ENCODE measurements around the gene ASCL4. TPM values are rescaled to one million over a fixed set of nuclear protein-coding genes. Genes with fewer than 3 reads are reported as not detected.
"Not testable (repeated sequence)": the region's sequence is repeated elsewhere in the genome, so short reads cannot be mapped to it uniquely, and the experiment has no call there.

Gene ASCL4, protein sequence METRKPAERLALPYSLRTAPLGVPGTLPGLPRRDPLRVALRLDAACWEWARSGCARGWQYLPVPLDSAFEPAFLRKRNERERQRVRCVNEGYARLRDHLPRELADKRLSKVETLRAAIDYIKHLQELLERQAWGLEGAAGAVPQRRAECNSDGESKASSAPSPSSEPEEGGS
- total RNA-seq: not detected
- long read RNA-seq: 0 reads

DNA sequence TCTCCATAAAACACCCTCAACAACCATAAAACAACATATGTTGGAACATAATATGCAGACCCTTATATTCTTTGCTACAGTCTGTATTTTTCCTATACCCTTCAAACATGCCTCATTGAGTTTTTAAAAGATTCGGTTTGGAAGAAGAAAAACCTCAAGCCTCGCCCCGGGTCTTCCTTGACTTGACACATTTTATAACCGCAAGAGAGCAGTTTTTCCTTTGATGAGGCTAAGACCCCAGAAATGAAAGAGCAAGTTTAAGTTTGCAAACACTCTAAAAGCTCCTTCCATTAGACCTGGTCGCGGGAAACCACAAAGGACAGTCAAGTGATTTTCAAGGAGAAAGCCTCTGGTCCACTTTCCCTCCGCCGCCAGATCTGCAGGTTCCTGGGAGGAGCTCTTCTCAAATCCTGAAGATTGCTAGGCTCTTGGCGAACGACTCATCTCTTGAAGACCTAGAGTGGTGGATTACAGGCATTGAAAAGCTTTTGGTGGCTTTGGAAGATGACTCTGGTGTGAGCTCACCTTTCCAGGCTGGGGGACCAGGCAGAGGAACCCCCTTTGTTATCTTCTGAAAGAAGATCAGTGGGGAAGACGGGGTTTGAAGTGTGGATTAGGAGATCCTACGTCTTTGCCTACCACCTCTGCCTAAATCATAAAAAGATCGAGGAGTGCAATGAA, at the start of gene ASCL4:
TSS of gene ASCL4 (plus strand) at position 356 of the 681 bp plus-strand sequence. CDS start 515 bp downstream, outside the sequence.
- intact Hi-C loops (cut with DNase I): no loop called here

DNA sequence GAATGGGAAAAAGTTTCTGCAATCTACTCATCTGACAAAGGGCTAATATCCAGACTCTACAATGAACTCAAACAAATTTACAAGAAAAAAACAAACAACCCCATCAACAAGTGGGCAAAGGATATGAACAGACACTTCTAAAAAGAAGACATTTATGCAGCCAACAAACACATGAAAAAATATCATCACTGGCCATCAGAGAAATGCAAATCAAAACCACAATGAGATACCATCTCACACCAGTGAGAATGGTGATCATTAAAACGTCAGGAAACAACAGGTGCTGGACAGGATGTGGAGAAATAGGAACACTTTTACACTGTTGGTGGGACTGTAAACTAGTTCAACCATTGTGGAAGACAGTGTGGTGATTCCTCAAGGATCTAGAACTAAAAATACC, 47.2 kb upstream of the ASCL4 start:
- DNase-seq (ENCODE audit: low spot score); intact Hi-C loops (cut with DNase I): not testable (repeated sequence)

More for the DNA sequence above, at the start of gene ASCL4:
- DNase-seq (ENCODE audit: low spot score): no peak

DNA sequence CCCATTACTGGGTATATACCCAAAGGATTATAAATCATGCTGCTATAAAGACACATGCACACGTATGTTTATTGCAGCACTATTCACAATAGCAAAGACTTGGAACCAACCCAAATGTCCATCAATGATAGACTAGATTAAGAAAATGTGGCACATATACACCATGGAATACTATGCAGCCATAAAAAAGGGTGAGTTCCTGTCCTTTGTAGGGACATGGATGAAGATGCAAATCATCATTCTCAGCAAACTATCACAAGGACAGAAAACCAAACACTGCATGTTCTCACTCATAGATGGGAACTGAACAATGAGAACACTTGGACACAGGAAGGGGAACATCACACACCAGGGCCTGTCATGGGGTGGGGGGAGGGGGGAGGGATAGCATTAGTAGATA, 46.8 kb upstream of the ASCL4 start:
- DNase-seq (ENCODE audit: low spot score); intact Hi-C loops (cut with DNase I): not testable (repeated sequence)

DNA sequence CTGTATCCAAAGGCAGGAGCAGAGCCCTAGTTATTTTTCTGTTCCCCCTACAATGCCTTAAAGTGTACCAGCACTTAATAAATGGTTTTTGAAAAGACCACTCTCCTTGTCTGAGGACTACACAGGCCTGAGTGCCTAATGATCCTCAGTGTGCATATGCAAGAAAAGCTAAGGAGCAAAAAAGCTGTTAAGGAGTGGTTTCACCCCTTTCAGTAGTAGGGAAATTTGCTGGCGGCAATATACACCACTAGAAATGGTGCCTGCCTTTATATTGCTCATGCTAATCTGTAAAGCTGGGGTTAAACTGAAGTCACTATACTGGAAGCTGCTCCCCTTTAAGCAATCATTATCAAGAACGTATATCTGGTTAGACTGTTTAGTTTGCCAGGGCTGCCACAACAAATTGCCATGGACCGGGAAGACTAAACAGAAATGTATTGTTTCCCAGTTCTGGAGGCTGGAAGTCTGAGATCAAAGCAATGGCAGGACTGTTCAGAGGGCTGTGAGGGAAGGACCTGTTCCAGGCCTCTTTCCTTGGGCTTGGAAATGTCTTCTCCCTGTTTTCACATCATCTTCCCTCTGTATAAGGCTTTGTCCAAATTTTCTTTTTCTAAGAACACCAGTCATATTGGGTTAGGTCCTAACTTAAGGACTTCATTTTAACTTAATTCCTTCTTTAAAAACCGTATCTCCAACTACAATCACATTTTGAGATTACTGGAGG, 43.7 kb upstream of the ASCL4 start:
- intact Hi-C loops (cut with DNase I): no loop called here
- no peak for DNase-seq (ENCODE audit: low spot score)

DNA sequence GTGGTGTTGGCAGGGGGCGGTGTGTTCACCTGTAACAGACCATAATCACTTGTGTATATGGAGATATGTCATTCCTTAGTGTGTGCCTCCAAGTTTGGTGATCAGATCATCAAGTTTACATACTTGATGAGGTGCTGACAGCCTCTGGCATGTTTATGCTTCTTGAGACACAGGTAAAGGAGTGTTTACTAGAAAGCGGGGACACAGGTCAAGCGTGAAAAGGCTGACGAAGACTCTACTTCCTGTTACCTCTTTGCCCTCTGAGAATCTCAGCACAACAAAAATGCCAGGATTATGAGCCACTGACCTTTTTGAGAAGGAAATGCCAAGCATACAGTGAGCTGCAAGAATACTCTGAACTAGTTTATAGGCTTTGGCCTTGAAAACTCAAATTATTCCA, 43.1 kb upstream of the ASCL4 start:
- intact Hi-C loops (cut with DNase I): no loop called here
- no peak for DNase-seq (ENCODE audit: low spot score)

DNA sequence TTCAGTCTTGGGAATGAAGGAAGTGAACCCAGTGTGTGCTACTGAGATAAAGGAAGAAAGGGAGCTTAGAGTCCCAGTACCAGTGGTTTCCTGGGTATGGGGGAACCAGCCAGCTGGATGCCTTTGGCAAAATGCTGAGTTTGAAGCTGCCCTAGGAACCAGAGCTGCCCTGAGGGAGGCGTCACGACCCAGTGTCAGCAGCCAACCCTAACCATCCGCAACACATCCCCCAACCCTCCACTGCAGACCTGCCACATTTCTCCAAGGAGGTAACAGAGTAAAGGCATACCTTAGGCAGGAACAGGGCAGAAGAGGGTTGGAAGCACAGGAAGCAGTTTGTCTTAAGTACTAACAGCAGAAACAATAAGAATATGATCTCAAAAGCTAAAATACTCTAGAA, 42.1 kb upstream of the ASCL4 start:
- intact Hi-C loops (cut with DNase I): no loop called here
- no peak for DNase-seq (ENCODE audit: low spot score)

DNA sequence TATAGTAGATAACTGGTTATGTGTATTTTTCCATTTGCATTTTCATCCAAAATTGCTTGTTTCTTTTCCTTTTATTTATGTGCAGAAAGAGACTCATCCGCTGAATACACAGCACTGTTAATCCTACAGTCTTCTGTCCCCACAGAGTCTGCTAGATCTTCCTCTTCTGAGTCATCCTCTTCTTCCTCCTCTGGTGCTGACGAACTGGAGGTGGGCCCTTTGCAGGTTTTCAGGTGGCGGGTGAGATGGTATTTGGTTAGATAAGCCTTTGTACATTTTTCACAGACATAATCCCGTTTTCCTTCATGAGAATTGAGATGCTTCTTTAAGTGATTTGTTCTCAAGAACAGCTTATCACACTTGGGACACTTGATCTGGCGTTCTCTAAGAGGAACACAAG, 40.4 kb upstream of the ASCL4 start:
- DNase-seq (ENCODE audit: low spot score): no peak
- intact Hi-C loops (cut with DNase I): no loop called here

DNA sequence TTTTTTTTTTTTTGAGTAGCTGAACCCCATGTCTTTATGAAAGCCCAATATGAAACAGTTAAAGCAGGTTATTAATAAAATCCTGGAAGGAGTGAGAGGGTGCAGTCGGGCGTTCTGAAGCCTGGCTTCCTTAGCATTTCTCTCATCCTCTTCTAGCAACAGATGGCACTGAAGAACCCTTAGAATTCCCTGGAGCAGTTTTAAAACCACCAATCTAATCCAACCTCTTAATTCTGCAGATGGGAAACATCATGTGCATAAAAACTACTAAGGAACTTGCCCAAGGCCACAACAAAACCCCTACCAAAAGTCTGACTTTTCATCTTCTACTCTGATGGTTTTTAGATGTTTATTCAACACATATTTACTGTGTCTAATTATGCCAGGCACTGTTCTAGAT, 38.7 kb upstream of the ASCL4 start:
- intact Hi-C loops (cut with DNase I): no loop called here
- no peak for DNase-seq (ENCODE audit: low spot score)

DNA sequence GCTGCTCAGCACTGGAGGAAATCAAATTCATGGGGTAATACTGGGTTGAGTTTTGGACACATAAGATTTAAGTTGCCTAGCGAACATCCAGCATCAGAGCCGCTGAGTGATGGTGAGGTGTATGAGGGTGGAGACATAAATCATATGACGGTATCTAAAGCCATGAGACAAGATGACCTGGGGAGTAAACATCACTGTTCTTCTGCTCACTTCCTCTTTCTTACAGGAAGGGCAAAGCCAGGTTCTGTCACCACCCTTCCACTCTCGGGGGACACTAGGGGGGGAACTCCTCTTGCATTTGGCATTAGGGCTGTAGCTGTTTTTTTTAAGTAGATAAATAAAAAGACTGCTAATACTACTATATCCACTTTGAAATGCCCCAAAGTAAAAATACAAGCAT, 37.6 kb upstream of the ASCL4 start:
- intact Hi-C loops (cut with DNase I): no loop called here
- DNase-seq (ENCODE audit: low spot score): no peak

DNA sequence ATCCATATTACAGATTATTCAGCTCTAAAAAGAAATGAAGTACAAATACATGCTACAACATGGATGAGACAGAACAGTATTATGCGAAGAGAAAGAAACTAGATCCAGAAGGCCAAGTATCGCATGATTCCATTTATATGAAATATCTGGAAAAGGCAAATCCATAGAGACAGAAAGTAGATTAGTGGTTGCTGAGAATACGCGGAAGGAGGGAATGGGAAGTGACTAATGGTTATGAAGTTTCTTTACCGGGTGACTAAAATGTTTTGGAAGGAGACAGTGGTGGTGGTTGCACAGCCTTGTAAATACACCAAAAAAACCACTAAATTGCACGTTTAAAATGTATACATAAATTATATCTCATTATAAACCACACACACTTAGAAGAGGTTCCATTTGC, 26.0 kb upstream of the ASCL4 start:
- intact Hi-C loops (cut with DNase I): no loop called here
- no peak for DNase-seq (ENCODE audit: low spot score)

DNA sequence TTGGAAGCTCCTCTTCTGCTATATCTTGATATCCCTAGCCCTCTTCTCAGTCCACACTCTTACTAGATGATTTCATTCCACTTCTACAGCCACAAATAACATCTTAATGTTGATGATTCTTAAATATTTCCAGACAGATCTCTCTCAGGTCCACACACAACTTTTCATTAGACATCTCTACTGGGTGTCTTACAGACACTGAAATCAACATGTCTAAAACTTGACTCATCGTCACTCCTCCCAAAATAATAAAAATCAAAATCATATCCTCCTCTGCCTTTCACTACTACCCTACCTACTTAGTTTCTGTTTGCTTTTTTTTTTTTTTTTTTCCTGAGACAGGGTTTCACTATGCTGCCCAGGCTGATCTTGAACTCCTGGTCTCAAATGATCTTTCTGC, 25.4 kb upstream of the ASCL4 start:
- intact Hi-C loops (cut with DNase I): no loop called here
- no peak for DNase-seq (ENCODE audit: low spot score)

DNA sequence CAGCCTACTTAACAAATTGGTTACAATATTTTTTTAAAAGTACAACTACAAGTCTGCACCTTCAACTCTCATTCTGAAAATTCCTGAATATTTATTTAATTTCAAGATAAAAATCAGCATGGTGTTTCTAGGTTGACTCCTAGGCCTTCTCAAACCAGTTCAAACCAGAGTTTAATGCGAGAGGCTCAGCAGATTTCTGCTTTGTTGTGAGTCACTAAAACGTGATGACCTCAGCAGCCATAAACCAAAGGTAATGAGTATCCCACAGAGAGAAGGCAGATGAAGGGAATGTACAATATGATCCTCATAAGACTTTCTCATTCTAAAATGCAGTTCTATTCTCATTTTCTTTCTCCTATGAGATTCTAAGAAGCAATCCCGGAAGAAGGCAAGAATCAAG, 15.1 kb upstream of the ASCL4 start:
- intact Hi-C loops (cut with DNase I): no loop called here
- DNase-seq (ENCODE audit: low spot score): no peak

DNA sequence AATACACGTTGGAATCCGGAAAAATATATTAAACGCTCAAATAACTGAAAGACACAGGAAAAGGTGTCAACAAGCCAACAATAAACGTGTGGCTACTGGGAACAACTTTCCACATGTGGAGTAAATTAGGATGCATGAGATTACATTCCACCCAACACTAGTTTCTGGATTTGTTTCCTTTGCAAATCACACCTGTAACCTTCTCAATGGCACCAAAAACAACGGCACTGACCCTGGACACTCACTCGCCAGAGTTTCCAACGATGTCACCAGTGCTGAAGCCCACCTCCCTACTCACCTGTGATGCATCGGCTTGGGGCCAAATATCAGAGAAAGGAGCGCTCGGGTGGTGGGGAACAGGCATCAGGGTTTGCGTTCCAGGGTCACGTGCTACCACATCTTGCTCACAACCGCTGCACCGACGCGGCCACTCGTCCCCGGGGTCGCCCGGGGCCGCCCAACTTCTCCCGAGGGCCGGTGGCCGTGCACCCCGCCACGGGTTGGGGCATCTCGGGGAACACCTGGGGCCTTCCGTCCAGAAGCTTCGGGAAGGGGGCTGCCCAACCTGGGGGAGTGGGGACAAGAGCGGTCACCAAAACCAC, 14.2 kb upstream of the ASCL4 start:
- intact Hi-C loops (cut with DNase I): loop anchor here (5.0 kb wide), 1 partner anchor 73 kb away; the partner anchor contains the start of gene PWP1
- DNase-seq (ENCODE audit: low spot score): no peak

DNA sequence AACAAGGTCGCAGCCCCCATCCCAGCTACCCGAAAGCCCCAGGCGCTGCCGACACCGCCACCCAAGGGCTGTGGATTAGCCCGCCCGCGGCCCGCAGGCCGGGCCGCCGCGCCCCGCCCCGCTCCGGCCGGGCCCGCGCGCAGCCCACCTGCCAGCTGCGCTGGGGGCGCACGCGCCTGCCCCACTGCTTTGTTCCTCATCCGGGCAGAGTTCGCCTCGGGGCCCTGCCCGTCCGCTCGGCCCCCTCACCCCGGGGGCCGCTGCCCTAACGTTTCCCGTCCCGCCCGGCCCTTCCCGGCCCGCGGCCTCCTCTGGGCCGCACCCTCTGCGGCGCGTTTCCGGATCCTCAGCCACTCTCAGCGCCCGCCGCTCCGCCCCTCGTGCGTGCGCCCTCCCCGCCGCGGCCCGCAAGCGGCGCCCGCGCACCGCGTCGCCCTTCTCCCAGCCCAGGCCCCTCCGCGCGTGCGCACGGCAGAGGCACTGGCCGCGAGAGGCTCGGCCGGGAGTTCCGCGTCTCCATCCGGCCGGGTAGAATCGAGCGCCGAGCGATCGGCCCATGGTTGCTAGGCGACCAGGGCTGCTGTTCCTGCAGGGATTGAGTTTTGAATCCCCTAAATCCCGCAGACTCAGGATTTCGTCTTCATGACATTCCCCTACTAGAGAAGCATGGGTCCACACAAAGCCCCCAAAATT, 13.5 kb upstream of the ASCL4 start, which contains the start of gene PRDM4:
TSS of gene PRDM4 (minus strand) at position 329 of the 693 bp plus-strand sequence. CDS start 622 bp downstream, outside the sequence.
- intact Hi-C loops (cut with DNase I): loop anchor here (5.0 kb wide), 1 partner anchor 74 kb away; the partner anchor contains the start of gene PWP1
- peak; percentile 95 for DNase-seq (ENCODE audit: low spot score)

DNA sequence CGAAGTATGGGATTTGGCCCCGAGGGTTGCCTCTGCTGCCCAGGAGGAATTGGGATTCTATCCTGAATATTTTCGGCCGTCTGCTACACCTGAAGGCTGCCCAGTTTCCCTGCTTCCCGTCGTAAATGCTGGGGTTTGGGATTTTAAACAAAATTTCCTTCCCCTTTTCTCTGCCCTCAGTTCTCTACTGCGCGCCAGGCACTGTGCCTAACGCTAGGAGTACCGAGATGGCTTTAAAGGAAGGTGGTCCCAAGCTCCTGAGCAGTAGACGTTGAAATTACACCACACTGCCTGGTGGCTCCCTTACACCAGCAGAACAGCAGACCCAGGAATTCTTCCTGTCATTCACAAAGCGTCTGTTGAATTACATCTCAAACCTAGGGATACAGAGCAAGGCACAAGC, 13.0 kb upstream of the ASCL4 start:
- intact Hi-C loops (cut with DNase I): loop anchor here (5.0 kb wide), 1 partner anchor 74 kb away; the partner anchor contains the start of gene PWP1
- DNase-seq (ENCODE audit: low spot score): no peak

DNA sequence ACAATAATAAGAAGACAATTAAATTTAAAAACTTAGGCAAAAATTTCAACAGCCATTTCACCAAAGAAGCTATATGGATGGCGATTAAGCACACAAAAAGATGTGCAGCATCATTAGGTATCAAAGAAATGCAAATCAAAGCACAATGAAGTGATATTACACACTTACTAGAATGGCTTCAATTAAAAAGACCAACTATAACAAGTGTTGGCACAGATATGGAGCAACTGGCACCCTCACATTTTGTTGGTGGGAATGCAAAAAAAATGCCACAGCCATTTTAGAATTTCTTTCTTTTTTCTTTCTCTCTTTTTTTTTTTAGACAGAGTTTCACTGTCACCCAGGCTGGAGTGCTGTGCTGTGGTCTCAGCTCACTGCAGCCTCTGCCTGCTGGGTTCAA, 11.6 kb upstream of the ASCL4 start:
- intact Hi-C loops (cut with DNase I): loop anchor here (5.0 kb wide), 1 partner anchor 76 kb away; the partner anchor contains the start of gene PWP1
- DNase-seq (ENCODE audit: low spot score): no peak

DNA sequence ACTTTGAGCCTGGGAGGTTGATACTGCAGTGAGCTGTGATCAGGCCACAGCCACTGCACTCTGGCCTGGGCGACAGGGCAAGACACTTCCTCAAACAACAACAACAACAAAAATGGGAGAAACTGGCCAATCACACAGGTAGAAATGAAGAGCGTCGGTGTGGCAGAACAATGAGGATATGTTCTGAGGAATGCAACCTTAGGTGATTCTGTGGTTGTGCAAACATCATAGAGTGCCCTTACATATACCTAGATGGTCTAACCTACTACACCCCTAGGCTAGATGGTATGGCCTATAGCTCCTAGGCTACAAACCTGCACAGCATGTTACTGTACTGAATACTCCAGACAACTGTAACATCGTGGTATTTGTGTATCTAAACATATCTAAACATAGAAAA, 9.9 kb upstream of the ASCL4 start:
- DNase-seq (ENCODE audit: low spot score): no peak
- intact Hi-C loops (cut with DNase I): loop anchor here (2.0 to 5.0 kb wide), 2 partner anchors 77 to 120 kb away; partner anchors contain the start of gene PWP1

DNA sequence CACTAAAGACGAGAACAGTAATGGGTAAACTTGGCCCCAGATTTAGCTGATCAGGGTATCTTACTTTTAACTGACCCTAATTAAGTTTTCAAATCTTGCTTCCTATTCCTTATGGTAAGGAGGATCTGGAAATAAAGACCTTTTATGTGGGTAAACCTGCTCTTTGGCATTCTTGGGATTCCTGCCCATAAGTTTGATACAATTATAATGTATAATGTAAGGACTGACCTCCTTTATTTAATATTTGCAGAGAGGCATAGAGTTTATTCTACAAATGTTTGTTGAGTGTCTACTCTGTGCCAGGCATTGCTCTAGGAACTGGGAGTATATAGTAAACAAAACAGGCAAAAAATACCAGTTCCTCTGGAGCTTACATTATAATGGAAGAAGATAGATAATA, 9.2 kb upstream of the ASCL4 start:
- intact Hi-C loops (cut with DNase I): loop anchor here (2.0 kb wide), 1 partner anchor 119 kb away; no protein-coding TSS in a partner anchor
- DNase-seq (ENCODE audit: low spot score): no peak

DNA sequence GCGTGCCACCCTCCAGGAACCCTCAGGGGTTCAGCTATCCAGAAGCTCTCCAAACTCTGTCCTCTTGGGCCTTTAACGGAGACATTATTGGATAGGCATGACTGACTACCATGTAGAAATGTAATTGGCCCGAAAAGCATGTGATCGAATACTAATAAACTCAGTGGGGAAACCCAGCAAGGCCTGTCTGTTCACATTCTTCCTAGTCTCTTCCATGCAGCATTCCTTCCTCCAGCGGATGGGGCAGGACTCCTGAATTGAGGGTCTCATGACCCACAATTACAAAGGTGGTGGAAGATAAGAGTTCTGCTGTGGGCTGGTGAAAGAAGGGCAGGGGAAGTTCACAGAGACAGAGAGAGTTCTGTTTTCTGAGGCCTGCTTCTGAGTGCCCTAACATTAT, 7.0 kb upstream of the ASCL4 start:
- intact Hi-C loops (cut with DNase I): no loop called here
- no peak for DNase-seq (ENCODE audit: low spot score)

Measured in cardiac septum (tissue), 1 donor.